ENCODE results near the gene HOXD13. TPM values are rescaled to one million over a fixed set of nuclear protein-coding genes. Genes with fewer than 3 reads are reported as not detected.

HOXD13 gene
- total RNA-seq, 1 donor from 2014 or later, result not detected

GRCh38 chr2:176117823-176118371 is 25.4 kb downstream of the HOXD13 start:
- Mint-ChIP-seq H3K4me1 (ENCODE audit: unreplicated experiment) (peaks cover 13% of the 10 kb centered on the region), H3K27ac (ENCODE audit: unreplicated experiment) (no peak overlapping the region), H3K36me3 (ENCODE audit: low read depth, unreplicated experiment) (no peaks in the 10 kb centered on the region), H3K27me3 (ENCODE audit: unreplicated experiment) (peaks cover 55% of the 10 kb centered on the region), H3K4me3 (ENCODE audit: unreplicated experiment) (no peak overlapping the region), H3K9me3 (ENCODE audit: unreplicated experiment) (no peaks in the 10 kb centered on the region)
- DNase-seq (ENCODE audit: low spot score), result no peak
- TF ChIP-seq CTCF (IDR thresholded peaks at IDR 0.05; ENCODE audit: unreplicated experiment), result no peak

- no peak overlapping the region for H3K27ac Mint-ChIP-seq (ENCODE audit: unreplicated experiment)
- peak; percentile 64 for TF ChIP-seq CTCF (IDR thresholded peaks at IDR 0.05; ENCODE audit: unreplicated experiment)
- DNase-seq (ENCODE audit: low spot score), result no peak
- no peaks in the 10 kb centered on the region for H3K9me3 Mint-ChIP-seq (ENCODE audit: unreplicated experiment)
- peaks cover 14% of the 10 kb centered on the region for H3K4me1 Mint-ChIP-seq (ENCODE audit: unreplicated experiment)
- no peaks in the 10 kb centered on the region for H3K36me3 Mint-ChIP-seq (ENCODE audit: low read depth, unreplicated experiment)
- H3K4me3 Mint-ChIP-seq (ENCODE audit: unreplicated experiment), result no peak overlapping the region
- peaks cover 52% of the 10 kb centered on the region for H3K27me3 Mint-ChIP-seq (ENCODE audit: unreplicated experiment)
Observed at GRCh38 chr2:176118601-176119339, 26.2 kb downstream of the HOXD13 start.

GRCh38 chr2:176120364-176121189 is 28.1 kb downstream of the HOXD13 start:
- H3K4me3 Mint-ChIP-seq (ENCODE audit: unreplicated experiment), result no peak overlapping the region
- H3K27ac Mint-ChIP-seq (ENCODE audit: unreplicated experiment), result no peak overlapping the region
- no peaks in the 10 kb centered on the region for H3K36me3 Mint-ChIP-seq (ENCODE audit: low read depth, unreplicated experiment)
- peaks cover 14% of the 10 kb centered on the region for H3K4me1 Mint-ChIP-seq (ENCODE audit: unreplicated experiment)
- H3K9me3 Mint-ChIP-seq (ENCODE audit: unreplicated experiment), result no peaks in the 10 kb centered on the region
- H3K27me3 Mint-ChIP-seq (ENCODE audit: unreplicated experiment), result peaks cover 56% of the 10 kb centered on the region
- DNase-seq (ENCODE audit: low spot score), result no peak
- TF ChIP-seq CTCF (IDR thresholded peaks at IDR 0.05; ENCODE audit: unreplicated experiment), result no peak

- peaks cover 58% of the 10 kb centered on the region for H3K27me3 Mint-ChIP-seq (ENCODE audit: unreplicated experiment)
Observed at GRCh38 chr2:176121190-176122051, 28.9 kb downstream of the HOXD13 start.

More at GRCh38 chr2:176121190-176122051, 28.9 kb downstream of the HOXD13 start:
- no peaks in the 10 kb centered on the region for H3K9me3 Mint-ChIP-seq (ENCODE audit: unreplicated experiment)
- no peaks in the 10 kb centered on the region for H3K36me3 Mint-ChIP-seq (ENCODE audit: low read depth, unreplicated experiment)
- no peak overlapping the region for H3K27ac Mint-ChIP-seq (ENCODE audit: unreplicated experiment)
- no peak for DNase-seq (ENCODE audit: low spot score)
- H3K4me1 Mint-ChIP-seq (ENCODE audit: unreplicated experiment), result peaks cover 20% of the 10 kb centered on the region
- H3K4me3 Mint-ChIP-seq (ENCODE audit: unreplicated experiment), result no peak overlapping the region
- TF ChIP-seq CTCF (IDR thresholded peaks at IDR 0.05; ENCODE audit: unreplicated experiment), result no peak

Data from endothelial cell (in vitro differentiated cells).